GM12865 (cell line): Measurements from ENCODE around the gene C3orf38.

Source experiments
- DNase-seq: peaks from one replicate; pipeline ENCODE4 v3.0.0; 2010; ENCODE audit warnings: low read depth
- H3K4me3 ChIP-seq: 2 replicates; pipeline ENCODE4 v1.5.1; 2011; ENCODE audit warnings: mild to moderate bottlenecking, low read depth, low read length, control low read depth
- CTCF ChIP-seq: IDR thresholded peaks from 2 replicates; pipeline ENCODE4 v1.5.1; 2011; ENCODE audit warnings: low read length, control low read depth, low read depth, inconsistent platforms; ENCODE audit not compliant: insufficient read depth; ENCODE audit errors: missing control alignments

The C3orf38 gene

GRCh38 chr3:88141458-88142083 lies 8.2 kb upstream of the C3orf38 start:
- TF ChIP-seq CTCF, result no peak
- DNase-seq, result no peak
- H3K4me3 ChIP-seq, result no peak overlapping the region

- TF ChIP-seq CTCF, result no peak
- no peak for DNase-seq
- no peak overlapping the region for H3K4me3 ChIP-seq
Observed at GRCh38 chr3:88142094-88142624, 7.6 kb upstream of the C3orf38 start.

GRCh38 chr3:88147261-88147660 lies 2.5 kb upstream of the C3orf38 start:
- DNase-seq, result no peak
- TF ChIP-seq CTCF, result no peak
- H3K4me3 ChIP-seq, result no peak overlapping the region

GRCh38 chr3:88148651-88149050 lies 1.1 kb upstream of the C3orf38 start:
- peak overlapping the region; percentile 99 for H3K4me3 ChIP-seq
- TF ChIP-seq CTCF, result no peak
- no peak for DNase-seq

- DNase-seq, result no peak
- no peak for TF ChIP-seq CTCF
- H3K4me3 ChIP-seq, result peak overlapping the region; percentile 99
Observed at GRCh38 chr3:88149101-88149508, 654 bp upstream of the C3orf38 start.

- no peak for TF ChIP-seq CTCF
- peak; percentile 67 for DNase-seq
- H3K4me3 ChIP-seq, result peak overlapping the region; percentile 99
Observed at GRCh38 chr3:88150371-88150770, 612 bp downstream of the C3orf38 start.

GRCh38 chr3:88150806-88151205 lies 1.0 kb downstream of the C3orf38 start:
- peak; percentile 28 for DNase-seq
- no peak for TF ChIP-seq CTCF
- H3K4me3 ChIP-seq, result peak overlapping the region; percentile 99
